ENCODE data around the gene ETV7.

The ETV7 gene

DNA sequence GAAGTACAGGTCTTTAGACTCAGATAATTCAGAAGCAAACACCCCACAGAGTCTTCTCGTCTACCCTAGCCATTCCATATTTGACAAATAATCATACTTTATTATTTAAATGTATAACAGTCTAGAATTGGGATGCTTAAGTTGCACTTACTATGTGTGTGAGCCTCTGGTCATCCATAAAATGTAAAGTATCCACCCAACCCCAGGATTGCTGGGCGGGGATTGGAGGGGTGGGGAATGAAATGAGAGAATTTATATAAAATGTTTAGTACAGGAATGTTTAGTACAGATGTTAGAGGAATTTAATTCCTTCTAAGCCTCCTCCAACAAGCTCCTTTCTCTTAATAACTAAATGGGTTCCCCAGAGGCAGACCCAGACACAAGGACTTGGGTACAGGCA lies 67.6 kb downstream of the ETV7 start:
- H3K27me3 ChIP-seq (replicated peaks): peaks cover 9% of the 10 kb centered on the region
- H3K36me3 ChIP-seq (replicated peaks): no peaks in the 10 kb centered on the region
- no peak overlapping the region for H3K4me3 ChIP-seq (ENCODE audit: low read depth, low read length)
- TF ChIP-seq, protein P1, sequence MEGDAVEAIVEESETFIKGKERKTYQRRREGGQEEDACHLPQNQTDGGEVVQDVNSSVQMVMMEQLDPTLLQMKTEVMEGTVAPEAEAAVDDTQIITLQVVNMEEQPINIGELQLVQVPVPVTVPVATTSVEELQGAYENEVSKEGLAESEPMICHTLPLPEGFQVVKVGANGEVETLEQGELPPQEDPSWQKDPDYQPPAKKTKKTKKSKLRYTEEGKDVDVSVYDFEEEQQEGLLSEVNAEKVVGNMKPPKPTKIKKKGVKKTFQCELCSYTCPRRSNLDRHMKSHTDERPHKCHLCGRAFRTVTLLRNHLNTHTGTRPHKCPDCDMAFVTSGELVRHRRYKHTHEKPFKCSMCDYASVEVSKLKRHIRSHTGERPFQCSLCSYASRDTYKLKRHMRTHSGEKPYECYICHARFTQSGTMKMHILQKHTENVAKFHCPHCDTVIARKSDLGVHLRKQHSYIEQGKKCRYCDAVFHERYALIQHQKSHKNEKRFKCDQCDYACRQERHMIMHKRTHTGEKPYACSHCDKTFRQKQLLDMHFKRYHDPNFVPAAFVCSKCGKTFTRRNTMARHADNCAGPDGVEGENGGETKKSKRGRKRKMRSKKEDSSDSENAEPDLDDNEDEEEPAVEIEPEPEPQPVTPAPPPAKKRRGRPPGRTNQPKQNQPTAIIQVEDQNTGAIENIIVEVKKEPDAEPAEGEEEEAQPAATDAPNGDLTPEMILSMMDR (IDR thresholded peaks at IDR 0.05; ENCODE audit: low read depth, low read length, missing control alignments): no peak
- in situ Hi-C loops (cut with HindIII; ENCODE audit: low pct_ligation_motif_present, low sequenced_read_pairs): no loop called here
- no peak overlapping the region for H3K27ac ChIP-seq
- no peak for DNase-seq

DNA sequence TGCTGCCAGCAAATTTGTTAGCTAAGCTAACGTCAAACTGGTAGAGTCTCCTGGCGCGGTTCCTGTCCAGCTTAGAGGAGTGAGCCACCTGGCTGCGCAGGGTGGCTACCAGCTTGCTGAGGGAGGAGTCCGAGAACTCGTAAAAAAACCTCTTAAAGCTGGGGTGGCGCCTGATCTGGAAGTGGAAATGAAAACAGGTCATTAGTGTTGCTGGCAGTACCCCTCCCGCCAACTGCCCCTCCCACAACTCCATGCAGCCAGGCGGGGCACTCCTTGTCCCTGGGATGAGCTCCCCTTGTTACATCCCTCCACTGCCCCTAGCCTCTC lies 68.1 kb downstream of the ETV7 start:
- in situ Hi-C loops (cut with HindIII; ENCODE audit: low pct_ligation_motif_present, low sequenced_read_pairs): no loop called here
- no peak for DNase-seq
- TF ChIP-seq, protein P1 (IDR thresholded peaks at IDR 0.05; ENCODE audit: low read depth, low read length, missing control alignments): no peak
- Histone ChIP-seq H3K27ac (no peak overlapping the region), H3K27me3 (replicated peaks) (peaks cover 9% of the 10 kb centered on the region), H3K36me3 (replicated peaks) (no peaks in the 10 kb centered on the region), H3K4me3 (ENCODE audit: low read depth, low read length) (no peak overlapping the region)

DNA sequence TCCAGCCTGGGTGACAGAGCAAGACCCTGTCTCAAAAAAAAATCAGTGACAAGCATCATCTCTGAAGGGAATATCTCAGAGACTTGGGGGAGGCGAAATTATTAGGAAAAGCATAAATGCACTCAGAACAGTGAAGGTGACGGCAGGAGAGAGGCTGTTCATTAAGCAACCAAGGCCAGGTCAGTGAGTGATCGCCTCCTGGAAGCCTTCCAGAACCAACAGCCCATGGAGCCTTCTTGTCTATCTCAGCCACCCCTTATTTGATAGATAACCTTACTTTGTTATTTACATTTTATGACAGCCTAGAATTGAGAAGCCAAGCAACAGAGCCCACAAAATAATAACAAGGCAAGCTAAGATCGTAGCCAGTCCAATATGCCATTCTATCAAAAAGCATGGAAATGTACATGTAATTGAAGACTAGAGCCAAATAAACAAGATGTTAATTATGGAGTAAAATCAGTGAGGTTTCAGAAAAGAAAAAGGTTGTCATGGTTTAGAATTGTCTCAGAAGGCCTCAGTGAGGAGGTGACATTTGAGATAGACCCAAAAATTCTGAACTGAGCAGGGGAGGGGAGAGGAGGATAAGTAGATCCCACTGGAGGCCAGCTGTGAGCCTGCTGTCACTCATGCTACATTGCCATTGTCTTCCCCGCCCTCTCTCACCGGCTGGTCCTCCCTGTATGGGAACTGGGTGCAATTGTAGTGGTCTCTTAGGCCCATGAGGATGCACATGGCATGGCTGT lies 68.6 kb downstream of the ETV7 start:
- Histone ChIP-seq H3K27ac (no peak overlapping the region), H3K36me3 (replicated peaks) (no peaks in the 10 kb centered on the region), H3K4me3 (ENCODE audit: low read depth, low read length) (no peak overlapping the region), H3K27me3 (replicated peaks) (peaks cover 9% of the 10 kb centered on the region)
- DNase-seq: no peak
- TF ChIP-seq, protein P1 (IDR thresholded peaks at IDR 0.05; ENCODE audit: low read depth, low read length, missing control alignments): no peak
- in situ Hi-C loops (cut with HindIII; ENCODE audit: low pct_ligation_motif_present, low sequenced_read_pairs): no loop called here

DNA sequence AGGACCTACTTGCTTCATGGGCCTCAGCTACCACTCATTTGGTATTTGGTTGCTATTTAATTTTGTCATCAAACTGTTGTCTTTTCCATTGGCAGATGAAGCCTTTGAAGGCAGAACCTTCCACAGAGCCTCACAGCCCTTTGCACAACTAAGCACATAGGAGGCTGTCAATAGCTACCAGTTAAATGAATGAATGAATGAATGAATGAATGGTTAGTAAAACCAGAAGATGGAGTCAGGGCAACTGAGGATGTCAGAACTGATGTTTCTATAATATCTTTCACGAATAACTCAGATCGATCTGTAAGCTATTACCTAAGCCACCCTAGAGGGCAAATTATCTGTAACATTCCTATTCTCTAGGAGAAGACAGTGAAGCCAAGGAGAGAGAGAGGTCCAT lies 69.8 kb downstream of the ETV7 start:
- Histone ChIP-seq H3K4me3 (ENCODE audit: low read depth, low read length) (no peak overlapping the region), H3K27ac (no peak overlapping the region), H3K27me3 (replicated peaks) (peaks cover 9% of the 10 kb centered on the region), H3K36me3 (replicated peaks) (no peaks in the 10 kb centered on the region)
- in situ Hi-C loops (cut with HindIII; ENCODE audit: low pct_ligation_motif_present, low sequenced_read_pairs): no loop called here
- TF ChIP-seq, protein P1 (IDR thresholded peaks at IDR 0.05; ENCODE audit: low read depth, low read length, missing control alignments): no peak
- DNase-seq: no peak

Data from brain microvascular endothelial cell (primary cell).